Tibial nerve (tissue), 4 donors: Measurements from ENCODE around the gene PRUNE2.

Experiments used
- EP300 ChIP-seq, 2 donors: sonication (generic); formaldehyde crosslinking; IDR thresholded peaks; one replicate each; pipeline ENCODE4 v1.6.1; 2017; ENCODE audit warnings: antibody characterized with exemption in 2 of 2, mild to moderate bottlenecking in 1 of 2
- POLR2A ChIP-seq, 2 donors: fragments of 450-650 bp; IDR thresholded peaks; one replicate each; pipeline ENCODE4 v1.6.1; 2017; ENCODE audit warnings: antibody characterized with exemption in 2 of 2, mild to moderate bottlenecking in 2 of 2, moderate library complexity in 2 of 2
- TF ChIP-seq, protein P1 (sequence below), 5 experiments: fragments of 200-600 bp in 3 of 5; fragments of 450-650 bp in 2 of 5; sonication (generic) in 3 of 5; IDR thresholded peaks; one replicate each; pipeline ENCODE4 v1.5.1; 2016 to 2019; ENCODE audit warnings: antibody characterized with exemption in 5 of 5, mild to moderate bottlenecking in 3 of 5, moderate library complexity in 2 of 5

DNA sequence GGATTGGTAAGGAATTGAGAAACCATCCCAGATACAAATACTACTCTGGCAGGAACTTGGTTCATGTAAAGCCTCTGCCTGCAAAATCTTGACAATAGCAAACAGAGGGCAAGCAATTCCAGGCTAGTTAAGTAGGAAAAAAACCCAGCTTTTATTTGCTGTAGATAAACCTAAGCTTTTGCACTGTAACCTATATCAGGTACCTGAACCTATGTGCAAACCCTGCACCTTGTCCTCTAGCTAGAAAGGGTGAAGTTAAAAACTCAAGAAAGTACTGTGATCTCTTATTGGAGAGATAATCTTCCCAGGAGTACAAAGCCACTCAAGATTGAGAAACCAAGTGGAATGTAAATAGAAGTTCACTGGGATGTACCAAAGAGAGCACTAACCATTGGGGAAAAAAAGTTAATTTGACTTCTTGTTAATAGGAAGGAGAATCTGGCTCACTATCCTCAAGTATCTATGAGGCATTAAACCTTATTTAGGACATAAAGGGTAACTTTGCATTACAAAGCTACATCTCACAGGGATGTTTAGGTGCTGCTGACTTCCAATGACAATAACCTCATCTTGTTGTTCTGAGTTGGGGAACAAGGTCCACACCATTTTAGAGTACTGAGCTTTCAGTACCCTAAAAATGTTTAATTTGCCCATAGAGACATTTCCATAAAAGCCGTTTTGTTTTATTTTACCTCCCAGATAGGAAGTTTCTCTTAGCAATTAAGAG is 215.5 kb downstream of the PRUNE2 start:
- no peak for TF ChIP-seq EP300 (IDR thresholded peaks at IDR 0.05)
- TF ChIP-seq, protein P1, sequence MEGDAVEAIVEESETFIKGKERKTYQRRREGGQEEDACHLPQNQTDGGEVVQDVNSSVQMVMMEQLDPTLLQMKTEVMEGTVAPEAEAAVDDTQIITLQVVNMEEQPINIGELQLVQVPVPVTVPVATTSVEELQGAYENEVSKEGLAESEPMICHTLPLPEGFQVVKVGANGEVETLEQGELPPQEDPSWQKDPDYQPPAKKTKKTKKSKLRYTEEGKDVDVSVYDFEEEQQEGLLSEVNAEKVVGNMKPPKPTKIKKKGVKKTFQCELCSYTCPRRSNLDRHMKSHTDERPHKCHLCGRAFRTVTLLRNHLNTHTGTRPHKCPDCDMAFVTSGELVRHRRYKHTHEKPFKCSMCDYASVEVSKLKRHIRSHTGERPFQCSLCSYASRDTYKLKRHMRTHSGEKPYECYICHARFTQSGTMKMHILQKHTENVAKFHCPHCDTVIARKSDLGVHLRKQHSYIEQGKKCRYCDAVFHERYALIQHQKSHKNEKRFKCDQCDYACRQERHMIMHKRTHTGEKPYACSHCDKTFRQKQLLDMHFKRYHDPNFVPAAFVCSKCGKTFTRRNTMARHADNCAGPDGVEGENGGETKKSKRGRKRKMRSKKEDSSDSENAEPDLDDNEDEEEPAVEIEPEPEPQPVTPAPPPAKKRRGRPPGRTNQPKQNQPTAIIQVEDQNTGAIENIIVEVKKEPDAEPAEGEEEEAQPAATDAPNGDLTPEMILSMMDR (IDR thresholded peaks at IDR 0.05), result no peak
- TF ChIP-seq POLR2A (IDR thresholded peaks at IDR 0.05), result no peak
